WTC11 (cell line): ENCODE data around the gene PRR7. TPM values are rescaled to one million over a fixed set of nuclear protein-coding genes. Genes with fewer than 3 reads are reported as not detected.

Experiments used
- ATAC-seq: fragments of 200-7000 bp; cut with Tn5 transposase; 2 replicates; pipeline ENCODE4 v1.10.0; 2021; ENCODE audit warnings: mild to moderate bottlenecking, moderate library complexity
- CTCF ChIA-PET: fragments of 300-600 bp; sonication (Branson Sonifier 250); formaldehyde crosslinking; loops from one replicate; lab custom pipeline; 2021; ENCODE audit warnings: antibody characterized with exemption; lab: Charles Lee
- POLR2A ChIA-PET: fragments of 350-600 bp; sonication (Branson Sonifier 250); formaldehyde crosslinking; loops from one replicate; lab custom pipeline; 2021; ENCODE audit warnings: antibody characterized with exemption; lab: Charles Lee
- DNase-seq: peaks from one replicate; pipeline ENCODE4 v3.0.0; 2021; ENCODE audit warnings: low spot score
- H3K27ac Mint-ChIP-seq: 2 replicates; pipeline ENCODE4 v1.8.0; 2021; ENCODE audit warnings: mixed read lengths
- H3K27me3 Mint-ChIP-seq: 2 replicates; pipeline ENCODE4 v1.8.0; 2021; ENCODE audit warnings: low read depth, mild to moderate bottlenecking, moderate library complexity, mixed read lengths
- H3K36me3 Mint-ChIP-seq: 2 replicates; pipeline ENCODE4 v1.8.0; 2021; ENCODE audit warnings: mixed read lengths
- H3K4me1 Mint-ChIP-seq: 2 replicates; pipeline ENCODE4 v1.8.0; 2022; ENCODE audit warnings: mixed read lengths
- H3K4me3 Mint-ChIP-seq: 2 replicates; pipeline ENCODE4 v1.8.0; 2021; ENCODE audit warnings: mild to moderate bottlenecking, moderate library complexity, mixed read lengths
- H3K9me3 Mint-ChIP-seq: 2 replicates; pipeline ENCODE4 v1.8.0; 2021; ENCODE audit warnings: mixed read lengths
- CREB1 ChIP-seq: sonication (generic); formaldehyde crosslinking; IDR thresholded peaks from 2 replicates; pipeline ENCODE4 v1.8.0; 2023; ENCODE audit warnings: mild to moderate bottlenecking, missing genetic modification reagents
- FOXK1 ChIP-seq: sonication (generic); formaldehyde crosslinking; IDR thresholded peaks from 2 replicates; pipeline ENCODE4 v1.8.0; 2022; ENCODE audit warnings: mild to moderate bottlenecking, moderate library complexity, missing genetic modification reagents
- IRF2 ChIP-seq: sonication (generic); formaldehyde crosslinking; IDR thresholded peaks from 2 replicates; pipeline ENCODE4 v1.8.0; 2022; ENCODE audit warnings: low read depth, missing genetic modification reagents, borderline replicate concordance
- RELA ChIP-seq: sonication (generic); formaldehyde crosslinking; IDR thresholded peaks from 2 replicates; pipeline ENCODE4 v1.8.1; 2022; ENCODE audit warnings: missing genetic modification reagents, mild to moderate bottlenecking, borderline replicate concordance
- SMAD3 ChIP-seq: sonication (generic); formaldehyde crosslinking; IDR thresholded peaks from 2 replicates; pipeline ENCODE4 v1.8.0; 2022; ENCODE audit warnings: missing genetic modification reagents, mild to moderate bottlenecking, borderline replicate concordance
- TCF7 ChIP-seq: sonication (generic); formaldehyde crosslinking; IDR thresholded peaks from 2 replicates; pipeline ENCODE4 v1.8.0; 2022; ENCODE audit warnings: mild to moderate bottlenecking, low read depth, missing genetic modification reagents, moderate library complexity
- TEAD1 ChIP-seq: sonication (generic); formaldehyde crosslinking; IDR thresholded peaks from 2 replicates; pipeline ENCODE4 v1.8.0; 2022; ENCODE audit warnings: mild to moderate bottlenecking, missing genetic modification reagents
- TP53 ChIP-seq: sonication (generic); formaldehyde crosslinking; IDR thresholded peaks from 2 replicates; pipeline ENCODE4 v1.8.1; 2023; ENCODE audit warnings: mild to moderate bottlenecking, missing genetic modification reagents
- ZNF138 ChIP-seq: sonication (generic); formaldehyde crosslinking; conservative IDR thresholded peaks from 2 replicates; pipeline ENCODE4 v1.8.1; 2022; ENCODE audit warnings: mild to moderate bottlenecking, moderate library complexity, missing genetic modification reagents
- ZNF416 ChIP-seq: fragments of 250-450 bp; sonication (Bioruptor Pico); IDR thresholded peaks from 2 replicates; pipeline ENCODE4 v1.9.0; 2021; ENCODE audit warnings: mild to moderate bottlenecking, inconsistent platforms
- ZNF425 ChIP-seq: fragments of 250-450 bp; sonication (Bioruptor Pico); conservative IDR thresholded peaks from 2 replicates; pipeline ENCODE4 v1.9.0; 2021; ENCODE audit warnings: mild to moderate bottlenecking
- ZNF671 ChIP-seq: fragments of 250-450 bp; sonication (Bioruptor Pico); IDR thresholded peaks from 2 replicates; pipeline ENCODE4 v1.8.0; 2021; ENCODE audit warnings: mild to moderate bottlenecking
- total RNA-seq: library from RNA; stranded (reverse); gene quantifications from 3 replicates; pipeline ENCODE4 v1.2.3, GENCODE V29; 2021
- TF ChIP-seq, protein P1 (sequence below): sonication (generic); formaldehyde crosslinking; IDR thresholded peaks from 2 replicates; pipeline ENCODE4 v1.8.0; 2023; ENCODE audit warnings: mild to moderate bottlenecking, missing genetic modification reagents
- TF ChIP-seq, protein P2 (sequence below): sonication (generic); formaldehyde crosslinking; IDR thresholded peaks from 2 replicates; pipeline ENCODE4 v1.8.1; 2023; ENCODE audit warnings: mild to moderate bottlenecking, missing genetic modification reagents
- TF ChIP-seq, protein P3 (sequence below): sonication (generic); formaldehyde crosslinking; IDR thresholded peaks from 2 replicates; pipeline ENCODE4 v1.8.1; 2022; ENCODE audit warnings: mild to moderate bottlenecking, moderate library complexity, missing genetic modification reagents
- TF ChIP-seq, protein P4 (sequence below): sonication (generic); formaldehyde crosslinking; IDR thresholded peaks from 2 replicates; pipeline ENCODE4 v1.8.0; 2023; ENCODE audit warnings: missing genetic modification reagents
- TF ChIP-seq, protein P5 (sequence below): sonication (generic); formaldehyde crosslinking; IDR thresholded peaks from 2 replicates; pipeline ENCODE4 v1.8.0; 2022; ENCODE audit warnings: mild to moderate bottlenecking, missing genetic modification reagents
- TF ChIP-seq, protein P6 (sequence below): fragments of 250-450 bp; sonication (Bioruptor Pico); IDR thresholded peaks from 2 replicates; pipeline ENCODE4 v1.9.0; 2021; ENCODE audit warnings: mild to moderate bottlenecking, borderline replicate concordance
- TF ChIP-seq, protein P7 (sequence below): fragments of 250-450 bp; sonication (Bioruptor Pico); IDR thresholded peaks from 2 replicates; pipeline ENCODE4 v1.9.0; 2021; ENCODE audit warnings: moderate library complexity, mild to moderate bottlenecking, inconsistent platforms, borderline replicate concordance

Gene PRR7
- total RNA-seq, 1 experiment from 2014 or later: 13.1 TPM

- no peak for TF ChIP-seq ZNF671 (CRISPR knock-in tag)
- TF ChIP-seq, protein P1, sequence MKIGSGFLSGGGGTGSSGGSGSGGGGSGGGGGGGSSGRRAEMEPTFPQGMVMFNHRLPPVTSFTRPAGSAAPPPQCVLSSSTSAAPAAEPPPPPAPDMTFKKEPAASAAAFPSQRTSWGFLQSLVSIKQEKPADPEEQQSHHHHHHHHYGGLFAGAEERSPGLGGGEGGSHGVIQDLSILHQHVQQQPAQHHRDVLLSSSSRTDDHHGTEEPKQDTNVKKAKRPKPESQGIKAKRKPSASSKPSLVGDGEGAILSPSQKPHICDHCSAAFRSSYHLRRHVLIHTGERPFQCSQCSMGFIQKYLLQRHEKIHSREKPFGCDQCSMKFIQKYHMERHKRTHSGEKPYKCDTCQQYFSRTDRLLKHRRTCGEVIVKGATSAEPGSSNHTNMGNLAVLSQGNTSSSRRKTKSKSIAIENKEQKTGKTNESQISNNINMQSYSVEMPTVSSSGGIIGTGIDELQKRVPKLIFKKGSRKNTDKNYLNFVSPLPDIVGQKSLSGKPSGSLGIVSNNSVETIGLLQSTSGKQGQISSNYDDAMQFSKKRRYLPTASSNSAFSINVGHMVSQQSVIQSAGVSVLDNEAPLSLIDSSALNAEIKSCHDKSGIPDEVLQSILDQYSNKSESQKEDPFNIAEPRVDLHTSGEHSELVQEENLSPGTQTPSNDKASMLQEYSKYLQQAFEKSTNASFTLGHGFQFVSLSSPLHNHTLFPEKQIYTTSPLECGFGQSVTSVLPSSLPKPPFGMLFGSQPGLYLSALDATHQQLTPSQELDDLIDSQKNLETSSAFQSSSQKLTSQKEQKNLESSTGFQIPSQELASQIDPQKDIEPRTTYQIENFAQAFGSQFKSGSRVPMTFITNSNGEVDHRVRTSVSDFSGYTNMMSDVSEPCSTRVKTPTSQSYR: no peak
- TF ChIP-seq SMAD3 (CRISPR knock-in tag): no peak
- TF ChIP-seq, protein P2, sequence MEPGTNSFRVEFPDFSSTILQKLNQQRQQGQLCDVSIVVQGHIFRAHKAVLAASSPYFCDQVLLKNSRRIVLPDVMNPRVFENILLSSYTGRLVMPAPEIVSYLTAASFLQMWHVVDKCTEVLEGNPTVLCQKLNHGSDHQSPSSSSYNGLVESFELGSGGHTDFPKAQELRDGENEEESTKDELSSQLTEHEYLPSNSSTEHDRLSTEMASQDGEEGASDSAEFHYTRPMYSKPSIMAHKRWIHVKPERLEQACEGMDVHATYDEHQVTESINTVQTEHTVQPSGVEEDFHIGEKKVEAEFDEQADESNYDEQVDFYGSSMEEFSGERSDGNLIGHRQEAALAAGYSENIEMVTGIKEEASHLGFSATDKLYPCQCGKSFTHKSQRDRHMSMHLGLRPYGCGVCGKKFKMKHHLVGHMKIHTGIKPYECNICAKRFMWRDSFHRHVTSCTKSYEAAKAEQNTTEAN (CRISPR knock-in tag): no peak
- TF ChIP-seq IRF2 (CRISPR knock-in tag): no peak
- TF ChIP-seq, protein P3, sequence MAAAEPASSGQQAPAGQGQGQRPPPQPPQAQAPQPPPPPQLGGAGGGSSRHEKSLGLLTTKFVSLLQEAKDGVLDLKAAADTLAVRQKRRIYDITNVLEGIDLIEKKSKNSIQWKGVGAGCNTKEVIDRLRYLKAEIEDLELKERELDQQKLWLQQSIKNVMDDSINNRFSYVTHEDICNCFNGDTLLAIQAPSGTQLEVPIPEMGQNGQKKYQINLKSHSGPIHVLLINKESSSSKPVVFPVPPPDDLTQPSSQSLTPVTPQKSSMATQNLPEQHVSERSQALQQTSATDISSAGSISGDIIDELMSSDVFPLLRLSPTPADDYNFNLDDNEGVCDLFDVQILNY (CRISPR knock-in tag): no peak
- TF ChIP-seq FOXK1 (CRISPR knock-in tag): no peak
Measured at GRCh38 chr5:177465044-177465443, 18.4 kb downstream of the PRR7 start (continued).

DNA sequence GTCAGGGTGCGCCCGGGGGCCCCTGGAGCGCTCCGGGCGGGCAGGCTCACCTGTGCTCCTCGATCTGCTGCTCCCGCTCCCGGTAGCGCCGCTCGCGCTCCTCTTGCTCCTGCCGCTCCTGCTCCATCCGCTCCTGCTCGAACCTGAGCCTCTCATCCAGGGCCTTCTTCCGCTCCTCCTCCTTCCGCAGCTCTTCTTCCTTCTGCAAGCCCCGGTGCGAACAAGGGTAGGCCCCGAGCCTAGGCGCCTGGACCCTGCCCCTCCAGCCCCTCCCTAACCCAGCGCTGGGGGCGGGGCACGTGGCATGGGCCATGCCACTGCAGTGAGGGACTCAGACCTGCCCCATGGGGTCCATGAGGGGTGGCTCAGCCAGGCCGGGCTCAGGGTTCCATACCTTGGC lies 20.2 kb downstream of the PRR7 start:
- Mint-ChIP-seq H3K27me3 (no peaks in the 10 kb centered on the region), H3K36me3 (peaks cover 63% of the 10 kb centered on the region), H3K27ac (no peak overlapping the region), H3K4me3 (no peak overlapping the region), H3K4me1 (peaks cover 23% of the 10 kb centered on the region), H3K9me3 (peaks cover 10% of the 10 kb centered on the region)
- no peak for ATAC-seq
- POLR2A ChIA-PET: no interaction called here
- no peak for TF ChIP-seq ZNF138 (CRISPR knock-in tag)
- no peak for TF ChIP-seq TP53
- no peak for TF ChIP-seq TCF7
- no peak for TF ChIP-seq IRF2 (CRISPR knock-in tag)
- TF ChIP-seq, protein P4, sequence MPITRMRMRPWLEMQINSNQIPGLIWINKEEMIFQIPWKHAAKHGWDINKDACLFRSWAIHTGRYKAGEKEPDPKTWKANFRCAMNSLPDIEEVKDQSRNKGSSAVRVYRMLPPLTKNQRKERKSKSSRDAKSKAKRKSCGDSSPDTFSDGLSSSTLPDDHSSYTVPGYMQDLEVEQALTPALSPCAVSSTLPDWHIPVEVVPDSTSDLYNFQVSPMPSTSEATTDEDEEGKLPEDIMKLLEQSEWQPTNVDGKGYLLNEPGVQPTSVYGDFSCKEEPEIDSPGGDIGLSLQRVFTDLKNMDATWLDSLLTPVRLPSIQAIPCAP: no peak
- TF ChIP-seq SMAD3 (CRISPR knock-in tag): no peak
- CTCF ChIA-PET: interaction anchor here (0.6 to 16.7 kb wide), 2 partner anchors 9 to 26 kb away, joined by 4 to 230 read pairs; partner anchors contain the start of gene PDLIM7
- DNase-seq: no peak

- CTCF ChIA-PET: interaction anchor here (16.7 kb wide), 1 partner anchor 26 kb away, joined by 230 read pairs; the partner anchor contains the start of gene PDLIM7
- TF ChIP-seq, protein P5, sequence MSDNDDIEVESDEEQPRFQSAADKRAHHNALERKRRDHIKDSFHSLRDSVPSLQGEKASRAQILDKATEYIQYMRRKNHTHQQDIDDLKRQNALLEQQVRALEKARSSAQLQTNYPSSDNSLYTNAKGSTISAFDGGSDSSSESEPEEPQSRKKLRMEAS (CRISPR knock-in tag): no peak
- TF ChIP-seq ZNF416 (no peak), RELA (CRISPR knock-in tag) (no peak), CREB1 (no peak), TEAD1 (no peak), ZNF425 (CRISPR knock-in tag) (no peak)
- TF ChIP-seq, protein P6, sequence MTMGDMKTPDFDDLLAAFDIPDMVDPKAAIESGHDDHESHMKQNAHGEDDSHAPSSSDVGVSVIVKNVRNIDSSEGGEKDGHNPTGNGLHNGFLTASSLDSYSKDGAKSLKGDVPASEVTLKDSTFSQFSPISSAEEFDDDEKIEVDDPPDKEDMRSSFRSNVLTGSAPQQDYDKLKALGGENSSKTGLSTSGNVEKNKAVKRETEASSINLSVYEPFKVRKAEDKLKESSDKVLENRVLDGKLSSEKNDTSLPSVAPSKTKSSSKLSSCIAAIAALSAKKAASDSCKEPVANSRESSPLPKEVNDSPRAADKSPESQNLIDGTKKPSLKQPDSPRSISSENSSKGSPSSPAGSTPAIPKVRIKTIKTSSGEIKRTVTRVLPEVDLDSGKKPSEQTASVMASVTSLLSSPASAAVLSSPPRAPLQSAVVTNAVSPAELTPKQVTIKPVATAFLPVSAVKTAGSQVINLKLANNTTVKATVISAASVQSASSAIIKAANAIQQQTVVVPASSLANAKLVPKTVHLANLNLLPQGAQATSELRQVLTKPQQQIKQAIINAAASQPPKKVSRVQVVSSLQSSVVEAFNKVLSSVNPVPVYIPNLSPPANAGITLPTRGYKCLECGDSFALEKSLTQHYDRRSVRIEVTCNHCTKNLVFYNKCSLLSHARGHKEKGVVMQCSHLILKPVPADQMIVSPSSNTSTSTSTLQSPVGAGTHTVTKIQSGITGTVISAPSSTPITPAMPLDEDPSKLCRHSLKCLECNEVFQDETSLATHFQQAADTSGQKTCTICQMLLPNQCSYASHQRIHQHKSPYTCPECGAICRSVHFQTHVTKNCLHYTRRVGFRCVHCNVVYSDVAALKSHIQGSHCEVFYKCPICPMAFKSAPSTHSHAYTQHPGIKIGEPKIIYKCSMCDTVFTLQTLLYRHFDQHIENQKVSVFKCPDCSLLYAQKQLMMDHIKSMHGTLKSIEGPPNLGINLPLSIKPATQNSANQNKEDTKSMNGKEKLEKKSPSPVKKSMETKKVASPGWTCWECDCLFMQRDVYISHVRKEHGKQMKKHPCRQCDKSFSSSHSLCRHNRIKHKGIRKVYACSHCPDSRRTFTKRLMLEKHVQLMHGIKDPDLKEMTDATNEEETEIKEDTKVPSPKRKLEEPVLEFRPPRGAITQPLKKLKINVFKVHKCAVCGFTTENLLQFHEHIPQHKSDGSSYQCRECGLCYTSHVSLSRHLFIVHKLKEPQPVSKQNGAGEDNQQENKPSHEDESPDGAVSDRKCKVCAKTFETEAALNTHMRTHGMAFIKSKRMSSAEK (CRISPR knock-in tag): no peak
- TF ChIP-seq, protein P7, sequence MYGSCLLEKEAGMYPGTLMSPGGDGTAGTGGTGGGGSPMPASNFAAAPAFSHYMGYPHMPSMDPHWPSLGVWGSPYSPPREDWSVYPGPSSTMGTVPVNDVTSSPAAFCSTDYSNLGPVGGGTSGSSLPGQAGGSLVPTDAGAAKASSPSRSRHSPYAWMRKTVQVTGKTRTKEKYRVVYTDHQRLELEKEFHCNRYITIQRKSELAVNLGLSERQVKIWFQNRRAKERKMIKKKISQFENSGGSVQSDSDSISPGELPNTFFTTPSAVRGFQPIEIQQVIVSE (CRISPR knock-in tag): no peak
Measured at GRCh38 chr5:177467436-177467835, 20.8 kb downstream of the PRR7 start.

More at GRCh38 chr5:177467436-177467835, 20.8 kb downstream of the PRR7 start:
- Mint-ChIP-seq H3K4me1 (peaks cover 26% of the 10 kb centered on the region), H3K9me3 (peaks cover 10% of the 10 kb centered on the region), H3K27me3 (no peaks in the 10 kb centered on the region), H3K4me3 (no peak overlapping the region), H3K27ac (no peak overlapping the region), H3K36me3 (peaks cover 59% of the 10 kb centered on the region)
- no peak for ATAC-seq
- POLR2A ChIA-PET: no interaction called here
- no peak for DNase-seq
